AG10803 (cell line): ENCODE data around the gene RAB3C.

Source experiments
- DNase-seq: peaks from one replicate; pipeline ENCODE4 v3.0.0; 2010; ENCODE audit warnings: low read depth
- H3K4me3 ChIP-seq: 2 replicates; pipeline ENCODE4 v1.5.1; 2011; ENCODE audit warnings: mild to moderate bottlenecking, low read length, control low read depth
- CTCF ChIP-seq: conservative IDR thresholded peaks from 2 replicates; pipeline ENCODE4 v1.5.1; 2011; ENCODE audit warnings: mild to moderate bottlenecking, low read length, control low read depth, inconsistent platforms

Gene RAB3C

GRCh38 chr5:58617241-58617640, 34.4 kb downstream of the RAB3C start:
- no peak overlapping the region for H3K4me3 ChIP-seq
- DNase-seq = no peak
- no peak for TF ChIP-seq CTCF

- H3K4me3 ChIP-seq = no peak overlapping the region
- no peak for DNase-seq
- TF ChIP-seq CTCF = no peak
Measured at GRCh38 chr5:58620336-58620735, 37.5 kb downstream of the RAB3C start.

- TF ChIP-seq CTCF = no peak
- no peak for DNase-seq
- H3K4me3 ChIP-seq = no peak overlapping the region
Measured at GRCh38 chr5:58622936-58623871, 40.3 kb downstream of the RAB3C start.

DNA sequence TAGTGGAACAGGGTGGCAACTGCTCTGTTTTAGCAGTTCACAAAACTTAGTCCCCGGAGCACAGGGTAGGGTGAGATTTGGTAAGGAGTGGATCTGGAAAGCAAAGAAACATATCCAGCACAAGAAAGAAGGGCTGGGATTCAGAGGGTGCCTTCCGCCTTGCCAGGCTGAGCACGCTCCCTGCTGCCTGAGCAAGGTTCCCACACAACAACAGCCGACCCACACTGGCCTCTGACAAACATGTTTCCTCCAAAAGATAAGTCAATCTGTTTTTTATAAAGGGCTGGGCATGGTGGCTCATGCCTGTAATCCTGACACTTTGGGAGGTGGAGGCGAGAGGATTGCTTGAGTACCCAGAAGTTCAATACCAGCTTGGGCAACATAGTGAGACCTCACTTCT, 45.8 kb downstream of the RAB3C start:
- no peak overlapping the region for H3K4me3 ChIP-seq
- TF ChIP-seq CTCF = no peak
- no peak for DNase-seq

DNA sequence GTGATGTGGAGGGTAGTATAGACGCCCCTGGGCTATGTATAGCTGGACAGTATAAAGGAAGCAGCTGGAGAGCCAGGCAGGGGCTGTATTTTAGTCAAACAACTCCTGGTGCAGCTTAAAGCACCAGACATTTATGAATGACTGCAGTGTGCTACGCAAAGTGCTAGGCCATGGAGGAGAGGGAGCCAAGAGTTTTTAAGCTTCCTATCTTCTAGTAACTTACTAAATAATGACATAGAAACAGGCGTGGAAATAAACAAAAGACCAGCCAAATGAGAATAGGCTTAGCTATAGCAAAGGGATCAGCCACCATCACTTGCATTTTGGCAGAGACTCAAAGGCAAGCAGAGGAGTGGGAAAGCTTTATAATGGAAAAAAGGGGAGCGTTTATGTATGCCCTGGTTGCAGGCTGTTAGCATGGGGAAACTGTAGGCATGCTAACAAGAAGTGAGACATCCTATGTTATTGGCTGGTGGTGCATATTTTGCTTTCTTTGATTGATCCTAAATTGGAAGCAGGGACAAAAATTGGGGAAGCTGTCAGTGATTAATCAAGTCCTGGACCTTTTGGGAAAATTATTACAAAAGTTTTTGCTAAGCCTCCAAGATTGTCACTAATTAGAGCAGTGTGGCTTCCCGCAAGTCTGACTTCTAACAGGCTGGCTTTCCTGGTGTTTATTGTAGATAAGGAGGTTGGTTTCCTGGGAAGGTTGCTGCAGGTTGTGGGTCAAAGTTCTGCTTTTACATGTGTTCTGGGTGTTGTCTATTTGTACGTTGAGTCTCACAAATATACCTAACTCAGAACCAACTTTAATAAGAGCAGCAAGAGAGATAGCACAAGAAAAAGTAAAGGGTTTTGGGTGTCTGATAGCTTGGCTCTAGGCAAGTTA, 46.6 kb downstream of the RAB3C start:
- DNase-seq = no peak
- TF ChIP-seq CTCF = no peak
- no peak overlapping the region for H3K4me3 ChIP-seq

GRCh38 chr5:58631895-58632294, 49.0 kb downstream of the RAB3C start:
- no peak overlapping the region for H3K4me3 ChIP-seq
- no peak for DNase-seq
- TF ChIP-seq CTCF = no peak

DNA sequence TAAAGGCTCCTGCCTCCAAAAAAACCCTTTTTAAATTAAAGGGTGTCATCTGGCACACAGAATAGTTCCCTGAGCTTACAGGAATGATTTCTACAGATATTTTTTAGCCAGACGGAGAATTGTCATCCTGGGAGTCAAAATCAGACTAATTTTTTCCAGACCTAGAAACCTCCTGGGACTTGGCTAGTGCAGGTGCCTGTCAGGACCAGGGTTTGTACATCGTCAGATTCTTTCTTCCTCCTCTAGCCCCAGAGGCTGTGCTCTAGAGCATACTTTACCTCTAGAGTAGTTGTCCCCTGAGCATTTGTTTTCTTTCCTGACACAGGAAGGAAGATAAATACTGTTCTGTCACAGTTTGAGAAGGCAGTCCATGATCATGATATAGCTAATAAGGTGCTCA, 52.5 kb downstream of the RAB3C start:
- no peak for DNase-seq
- no peak overlapping the region for H3K4me3 ChIP-seq
- no peak for TF ChIP-seq CTCF
